Ovary (tissue), 3 donors: ENCODE data around the gene RUNX2.

Experiments used
- CTCF ChIP-seq, 3 donors: fragments of 450-650 bp in 2 of 3; fragments of 200-600 bp in 1 of 3; IDR thresholded peaks; one replicate each; pipeline versions ENCODE4 v1.5.1 to v1.8.0; 2016 to 2022; ENCODE audit warnings: antibody characterized with exemption in 3 of 3, mild to moderate bottlenecking in 1 of 3
- POLR2A ChIP-seq: fragments of 450-650 bp; IDR thresholded peaks from one replicate; pipeline ENCODE4 v1.6.1; 2017; ENCODE audit warnings: antibody characterized with exemption, mild to moderate bottlenecking, moderate library complexity
- donor health status: DM: no; HTN: no; CAD: no.

- TF ChIP-seq POLR2A = no peak
- no peak for TF ChIP-seq CTCF (IDR thresholded peaks at IDR 0.05)
Measured at GRCh38 chr6:45637056-45637455, 308.9 kb downstream of the RUNX2 start.
